K562 treated with DMSO at 1 percent for 4 hours (cell line): ENCODE data around the gene CBFA2T2. TPM values are rescaled to one million over a fixed set of nuclear protein-coding genes. Genes with fewer than 3 reads are reported as not detected.

Source experiments
- total RNA-seq: library from RNA; unstranded; fragments of 300-600 nt; gene quantifications from 2 replicates; pipeline ENCODE4 v1.2.3, GENCODE V29; 2022; ENCODE audit not compliant: insufficient read depth

The CBFA2T2 gene
- total RNA-seq: 12.6 and 17.7 TPM in 2 replicates

GRCh38 chr20:33490023-33490933, at the start of gene CBFA2T2:
TSS of gene CBFA2T2 (plus strand) at chr20:33490096. CDS start at chr20:33490268, 172 bp downstream.

GRCh38 chr20:33443512-33444239, 46.2 kb upstream of the CBFA2T2 start, which contains the start of gene SNTA1:
TSS of gene SNTA1 (minus strand) at chr20:33443763. CDS start at chr20:33443620, 143 bp downstream.

GRCh38 chr20:33662172-33662571, 172.3 kb downstream of the CBFA2T2 start, which contains the start of gene C20orf144:
TSS of gene C20orf144 (plus strand) at chr20:33662327. CDS start at chr20:33662346, 19 bp downstream.

GRCh38 chr20:33666293-33667244, 176.7 kb downstream of the CBFA2T2 start, which contains the start of gene ACTL10:
TSS of gene ACTL10 (plus strand) at chr20:33666943. CDS start at chr20:33667498, 555 bp downstream.

GRCh38 chr20:33674294-33675135, 184.6 kb downstream of the CBFA2T2 start, which contains the start of gene NECAB3:
TSS of gene NECAB3 (minus strand) at chr20:33674428. CDS start at chr20:33674352, 76 bp downstream.

GRCh38 chr20:33686100-33686983, 196.4 kb downstream of the CBFA2T2 start, which contains the start of gene E2F1:
TSS of gene E2F1 (minus strand) at chr20:33686385. CDS start at chr20:33686264, 121 bp downstream.

Other genes starting within 250 kb of the CBFA2T2 start
- not detected in 2 replicates for gene BPIFB1, start 206.9 kb upstream of the CBFA2T2 start, total RNA-seq
- gene CDK5RAP1, start 88.6 kb upstream of the CBFA2T2 start, total RNA-seq: 29.7 and 35.2 TPM in 2 replicates
- 9.4 and 13.7 TPM in 2 replicates for gene SNTA1, start 46.3 kb upstream of the CBFA2T2 start, total RNA-seq
- gene C20orf144, start 172.2 kb downstream of the CBFA2T2 start, total RNA-seq: not detected in 2 replicates
- gene ACTL10, start 176.8 kb downstream of the CBFA2T2 start, total RNA-seq: not detected in 2 replicates
- 44.9 and 45.2 TPM in 2 replicates for gene NECAB3, start 184.3 kb downstream of the CBFA2T2 start, total RNA-seq
- 38.2 and 50.8 TPM in 2 replicates for gene E2F1, start 196.3 kb downstream of the CBFA2T2 start, total RNA-seq
- gene PXMP4, start 230.2 kb downstream of the CBFA2T2 start, total RNA-seq: 6.5 and 9.0 TPM in 2 replicates
- gene ZNF341, start 241.9 kb downstream of the CBFA2T2 start, total RNA-seq: 1.8 and 3.6 TPM in 2 replicates